ENCODE measurements around the gene KLHL33.

KLHL33 gene

GRCh38 chr14:20412876-20413743, 22.9 kb downstream of the KLHL33 start, which contains the start of gene TEP1:
Gene TEP1 (minus strand): TSS chr14:20413501. CDS start chr14:20408439, 5,062 bp downstream.
- peak; percentile 86 for DNase-seq

- DNase-seq = no peak
These were observed 23.6 kb downstream of the KLHL33 start for GRCh38 chr14:20412411-20412810.

- DNase-seq = no peak
These were observed 26.7 kb downstream of the KLHL33 start for GRCh38 chr14:20409226-20409625.

- no peak for DNase-seq
These were observed 32.4 kb downstream of the KLHL33 start for GRCh38 chr14:20403521-20403920.

- peak; percentile 37 for DNase-seq
These were observed 34.9 kb downstream of the KLHL33 start for GRCh38 chr14:20400965-20401593.

- no peak for DNase-seq
These were observed 35.4 kb downstream of the KLHL33 start for GRCh38 chr14:20400589-20400964.

GRCh38 chr14:20397511-20397910, 38.5 kb downstream of the KLHL33 start:
- DNase-seq = no peak

- DNase-seq = no peak
These were observed 44.5 kb downstream of the KLHL33 start for GRCh38 chr14:20391505-20391904.

GRCh38 chr14:20388159-20388558, 47.8 kb downstream of the KLHL33 start:
- DNase-seq = no peak

- DNase-seq = no peak
These were observed 48.4 kb downstream of the KLHL33 start for GRCh38 chr14:20387576-20387975.

- DNase-seq = no peak
These were observed 49.6 kb downstream of the KLHL33 start for GRCh38 chr14:20386276-20386855.

- no peak for DNase-seq
These were observed 51.1 kb downstream of the KLHL33 start for GRCh38 chr14:20384886-20385285.

- DNase-seq = no peak
These were observed 51.6 kb downstream of the KLHL33 start for GRCh38 chr14:20384321-20384720.

- DNase-seq = no peak
These were observed 52.3 kb downstream of the KLHL33 start for GRCh38 chr14:20383636-20384035.

GRCh38 chr14:20383032-20383431, 52.9 kb downstream of the KLHL33 start:
- no peak for DNase-seq

- DNase-seq = no peak
These were observed 53.4 kb downstream of the KLHL33 start for GRCh38 chr14:20382526-20382925.

GRCh38 chr14:20381341-20381740, 54.6 kb downstream of the KLHL33 start:
- DNase-seq = no peak

- no peak for DNase-seq
These were observed 55.3 kb downstream of the KLHL33 start for GRCh38 chr14:20380681-20381080.

GRCh38 chr14:20379743-20380142, 56.2 kb downstream of the KLHL33 start:
- no peak for DNase-seq

GRCh38 chr14:20377171-20377570, 58.8 kb downstream of the KLHL33 start:
- DNase-seq = no peak

GRCh38 chr14:20376071-20376588, 59.8 kb downstream of the KLHL33 start:
- no peak for DNase-seq

Data from NCI-H226 (cell line).